Endothelial cell of umbilical vein (primary cell): Measurements from ENCODE around the gene HTRA1. TPM values are rescaled to one million over a fixed set of nuclear protein-coding genes. Genes with fewer than 3 reads are reported as not detected.
A peak's percentile ranks its signal among the peaks of the same experiment; 100 is the strongest.

Experiments used
- BruUV-seq: library from RNA; stranded (reverse); fragments of 400-500 nt; replicated peaks from 2 replicates; lab custom pipeline; 2021; lab: Mats Ljungman, UMichigan
- CTCF ChIA-PET: fragments of 300-600, 350-600 bp; sonication (Branson Sonifier 250); formaldehyde crosslinking; loops from one replicate; lab custom pipeline; 2021; ENCODE audit warnings: antibody characterized with exemption, inconsistent platforms; lab: Charles Lee
- POLR2A ChIA-PET: fragments of 300-600, 350-600 bp; sonication (Branson Sonifier 250); formaldehyde crosslinking; loops from one replicate; lab custom pipeline; 2021; ENCODE audit warnings: antibody characterized with exemption, inconsistent platforms; lab: Charles Lee
- DNase-seq: peaks from one replicate; pipeline ENCODE4 v3.0.0-alpha.2; 2011; ENCODE audit warnings: low read depth, low spot score
- FAIRE-seq: peaks from 2 replicates; lab custom pipeline; 2011; peaks lifted over from hg19 to GRCh38; lab: Jason Lieb, UNC
- H2AFZ ChIP-seq: 2 replicates; pipeline ENCODE4 v1.6.0; 2012; ENCODE audit warnings: low read depth, low read length, control low read depth, inconsistent platforms
- H3K27ac ChIP-seq: 2 replicates; pipeline ENCODE4 v1.5.1; 2011; ENCODE audit warnings: low read depth, mild to moderate bottlenecking, control low read depth, low read length, moderate library complexity; ENCODE audit not compliant: insufficient read depth
- H3K27me3 ChIP-seq, 2 experiments: 2 replicates each; pipeline versions ENCODE4 v1.6.0 to v1.6.1; 2011; ENCODE audit warnings: low read length in 2 of 2, mixed read lengths in 1 of 2; ENCODE audit not compliant: control insufficient read depth in 2 of 2, insufficient read depth in 2 of 2
- H3K36me3 ChIP-seq, 2 experiments: 2 replicates in 1 of 2; 3 replicates in 1 of 2; pipeline ENCODE4 v1.5.1; 2011; ENCODE audit warnings: low read length in 2 of 2, mild to moderate bottlenecking in 1 of 2, moderate library complexity in 1 of 2; ENCODE audit not compliant: control insufficient read depth in 2 of 2, insufficient read depth in 2 of 2; ENCODE audit errors: extremely low read depth in 1 of 2
- H3K4me1 ChIP-seq: 3 replicates; pipeline ENCODE4 v1.5.1; 2011; ENCODE audit warnings: mild to moderate bottlenecking, low read length; ENCODE audit not compliant: control insufficient read depth, insufficient read depth; ENCODE audit errors: extremely low read depth
- H3K4me2 ChIP-seq: 2 replicates; pipeline ENCODE4 v1.6.1; 2011; ENCODE audit warnings: low read length, control low read depth, mixed read lengths; ENCODE audit not compliant: insufficient read depth
- H3K4me3 ChIP-seq, 3 experiments: fragments of 200-600 bp in 1 of 3; sonication (generic), shearing (Covaris generic) in 1 of 3; replicated peaks in 1 of 3; 2 replicates each; pipeline ENCODE4 v1.5.1; 2011 to 2016; ENCODE audit warnings: control low read depth in 3 of 3, low read length in 3 of 3, mild to moderate bottlenecking in 2 of 3, inconsistent platforms in 1 of 3, low read depth in 1 of 3, moderate library complexity in 1 of 3; ENCODE audit not compliant: insufficient read depth in 1 of 3
- H3K79me2 ChIP-seq: 2 replicates; pipeline ENCODE4 v1.6.0; 2012; ENCODE audit warnings: low read length, inconsistent platforms; ENCODE audit not compliant: control insufficient read depth, insufficient read depth
- H3K9ac ChIP-seq: replicated peaks from 2 replicates; pipeline ENCODE3; 2011; ENCODE audit warnings: low read length, control low read depth; ENCODE audit not compliant: insufficient read depth; ENCODE audit errors: extremely low read depth
- H3K9me1 ChIP-seq: replicated peaks from 3 replicates; pipeline ENCODE4 v1.6.0; 2011; ENCODE audit warnings: mild to moderate bottlenecking, low read length; ENCODE audit not compliant: control insufficient read depth, insufficient read depth; ENCODE audit errors: extremely low read depth
- H3K9me3 ChIP-seq: replicated peaks from 2 replicates; pipeline ENCODE4 v1.5.1; 2012; ENCODE audit warnings: low read length, inconsistent platforms; ENCODE audit not compliant: control insufficient read depth, insufficient read depth
- H4K20me1 ChIP-seq: replicated peaks from 2 replicates; pipeline ENCODE3; 2011; ENCODE audit warnings: mild to moderate bottlenecking, low read length; ENCODE audit not compliant: control insufficient read depth, insufficient read depth; ENCODE audit errors: extremely low read depth
- FOS ChIP-seq: IDR thresholded peaks from 2 replicates; pipeline ENCODE4 v1.6.1; 2011; ENCODE audit warnings: mild to moderate bottlenecking, low read length, moderate library complexity, borderline replicate concordance; ENCODE audit not compliant: insufficient read depth
- GATA2 ChIP-seq: IDR thresholded peaks from 2 replicates; pipeline ENCODE4 v1.7.0; 2011; ENCODE audit warnings: low read depth, mild to moderate bottlenecking, moderate library complexity, mixed read lengths, low read length; ENCODE audit not compliant: insufficient read length, insufficient read depth
- JUN ChIP-seq: IDR thresholded peaks from 2 replicates; pipeline ENCODE4 v1.6.1; 2011; ENCODE audit warnings: borderline replicate concordance, low read depth; ENCODE audit not compliant: insufficient read length, insufficient read depth
- MYC ChIP-seq: IDR thresholded peaks from one replicate; pipeline ENCODE4 v1.6.1; 2011; ENCODE audit warnings: mild to moderate bottlenecking, low read depth, low read length
- POLR2A ChIP-seq: IDR thresholded peaks from 2 replicates; pipeline ENCODE4 v1.6.1; 2012; ENCODE audit warnings: low read depth, mild to moderate bottlenecking, control low read depth, low read length
- POLR2AphosphoS5 ChIP-seq: IDR thresholded peaks from 2 replicates; pipeline ENCODE4 v1.6.1; 2012; ENCODE audit warnings: low read depth, mild to moderate bottlenecking, control low read depth, low read length, moderate library complexity; ENCODE audit not compliant: insufficient read depth
- dilution Hi-C: fragments of 300-500 bp; cut with MboI; formaldehyde crosslinking; loops from one replicate; pipeline ENCODE4 v1.15.0; 2019; ENCODE audit warnings: low sequenced_read_pairs; ENCODE audit not compliant: extremely low pct_ligation_motif_present
- intact Hi-C: fragments of 100-400 bp; cut with micrococcal nuclease; formaldehyde crosslinking; loops from one replicate; pipeline ENCODE4 v1.10.0; 2022
- polyA plus RNA-seq, 4 experiments: library from polyadenylated mRNA; depleted of rRNA in 3 of 4; stranded (reverse) in 3 of 4; unstranded in 1 of 4; fragments of >200 nt; gene quantifications; 2 replicates each; pipeline versions ENCODE4 v1.2.1 to v1.2.3, GENCODE V29; 2011 to 2012; ENCODE audit warnings: missing spikeins in 1 of 4
- total RNA-seq: library from RNA; stranded (reverse); gene quantifications from 2 replicates; pipeline ENCODE4 v1.2.3, GENCODE V29; 2021
- TF ChIP-seq, protein P1 (sequence below), 2 donors: IDR thresholded peaks; 1 replicate in 1 of 2; 2 replicates in 1 of 2; pipeline ENCODE4 v1.5.1; 2011; ENCODE audit warnings: low read length in 2 of 2, mild to moderate bottlenecking in 2 of 2, moderate library complexity in 2 of 2, control low read depth in 1 of 2, inconsistent platforms in 1 of 2, low read depth in 1 of 2; ENCODE audit not compliant: insufficient read depth in 1 of 2; ENCODE audit errors: extremely low read depth in 1 of 2
- TF ChIP-seq, protein P2 (sequence below): IDR thresholded peaks from 2 replicates; pipeline ENCODE4 v1.6.1; 2011; ENCODE audit not compliant: insufficient read depth, insufficient read length

The HTRA1 gene
- total and polyA plus RNA-seq, 2 donors (not counting 3 experiments of a cell fraction or from before 2014, with no cell fraction given): 192 to 270 TPM

DNA sequence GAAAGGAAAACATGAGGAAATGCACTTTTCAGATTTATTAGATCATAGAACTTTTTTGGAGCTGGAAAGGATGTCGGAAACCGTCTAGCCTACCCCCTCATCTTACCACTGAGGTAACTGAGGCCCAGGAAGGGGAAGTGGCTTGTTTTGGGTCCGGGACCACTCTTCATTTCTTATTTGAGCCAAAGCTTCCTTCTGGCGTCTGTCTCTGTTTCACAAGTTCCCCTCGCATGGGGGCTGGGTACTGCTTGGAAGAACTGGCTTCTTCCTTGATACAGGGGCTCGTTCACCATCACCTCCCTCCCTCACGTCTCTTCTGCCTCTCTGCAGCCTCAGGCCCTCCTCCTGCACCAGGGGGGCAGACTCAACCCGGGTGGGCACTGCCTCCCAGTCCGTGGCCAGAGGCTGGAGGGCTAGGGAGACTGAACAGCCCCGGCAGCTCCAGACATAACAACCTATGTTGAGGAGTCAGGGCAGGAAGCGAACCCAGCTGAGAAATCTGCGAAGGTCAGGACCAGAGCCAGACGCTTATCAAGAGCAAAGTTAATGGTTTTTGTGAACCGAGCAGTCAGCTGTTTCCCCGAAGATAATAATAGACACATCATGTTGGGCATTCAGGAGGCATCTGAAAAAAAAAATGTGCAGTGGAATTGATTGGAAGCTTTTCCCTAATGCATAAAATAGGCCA lies 12.9 kb downstream of the HTRA1 start:
- ChIA-PET POLR2A (interaction anchor here (0.9 to 2.9 kb wide), 4 partner anchors 21 to 164 kb away, joined by 3 to 15 read pairs (median 3); no protein-coding TSS in a partner anchor), CTCF (interaction anchor here (0.8 to 2.8 kb wide), 11 partner anchors 16 to 206 kb away, joined by 3 to 14 read pairs (median 4); no protein-coding TSS in a partner anchor)
- Histone ChIP-seq H3K9me3 (no peaks in the 10 kb centered on the region), H3K4me1 (peaks cover 42% of the 10 kb centered on the region), H3K9me1 (no peaks in the 10 kb centered on the region), H3K27me3 (no peaks in the 10 kb centered on the region), H3K4me2 (peak overlapping the region; percentile 57), H3K27ac (peak overlapping the region; percentile 97), H4K20me1 (no peaks in the 10 kb centered on the region), H3K79me2 (peaks cover 12% of the 10 kb centered on the region), H3K36me3 (no peaks in the 10 kb centered on the region), H3K9ac (peak overlapping the region; percentile 86), H2AFZ (no peak overlapping the region), H3K4me3 (peak overlapping the region in 2 of 3 experiments; percentile 12 to 41)
- peak; percentile 99 for DNase-seq
- TF ChIP-seq, protein P1, sequence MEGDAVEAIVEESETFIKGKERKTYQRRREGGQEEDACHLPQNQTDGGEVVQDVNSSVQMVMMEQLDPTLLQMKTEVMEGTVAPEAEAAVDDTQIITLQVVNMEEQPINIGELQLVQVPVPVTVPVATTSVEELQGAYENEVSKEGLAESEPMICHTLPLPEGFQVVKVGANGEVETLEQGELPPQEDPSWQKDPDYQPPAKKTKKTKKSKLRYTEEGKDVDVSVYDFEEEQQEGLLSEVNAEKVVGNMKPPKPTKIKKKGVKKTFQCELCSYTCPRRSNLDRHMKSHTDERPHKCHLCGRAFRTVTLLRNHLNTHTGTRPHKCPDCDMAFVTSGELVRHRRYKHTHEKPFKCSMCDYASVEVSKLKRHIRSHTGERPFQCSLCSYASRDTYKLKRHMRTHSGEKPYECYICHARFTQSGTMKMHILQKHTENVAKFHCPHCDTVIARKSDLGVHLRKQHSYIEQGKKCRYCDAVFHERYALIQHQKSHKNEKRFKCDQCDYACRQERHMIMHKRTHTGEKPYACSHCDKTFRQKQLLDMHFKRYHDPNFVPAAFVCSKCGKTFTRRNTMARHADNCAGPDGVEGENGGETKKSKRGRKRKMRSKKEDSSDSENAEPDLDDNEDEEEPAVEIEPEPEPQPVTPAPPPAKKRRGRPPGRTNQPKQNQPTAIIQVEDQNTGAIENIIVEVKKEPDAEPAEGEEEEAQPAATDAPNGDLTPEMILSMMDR (IDR thresholded peaks at IDR 0.05; ENCODE audit: extremely low read depth in 1 of 2, insufficient read depth in 1 of 2, low read depth in 1 of 2, low read length in 2 of 2): no peak
- peak; percentile 60 for TF ChIP-seq JUN
- TF ChIP-seq, protein P2, sequence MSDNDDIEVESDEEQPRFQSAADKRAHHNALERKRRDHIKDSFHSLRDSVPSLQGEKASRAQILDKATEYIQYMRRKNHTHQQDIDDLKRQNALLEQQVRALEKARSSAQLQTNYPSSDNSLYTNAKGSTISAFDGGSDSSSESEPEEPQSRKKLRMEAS: peak; percentile 7
- peak; percentile 91 for TF ChIP-seq POLR2AphosphoS5
- TF ChIP-seq FOS: peak; percentile 34
- TF ChIP-seq GATA2: peak; percentile 91
- peak; percentile 42 for TF ChIP-seq POLR2A
- no peak for TF ChIP-seq MYC
- BruUV-seq: TSS peak; percentile 79
- intact Hi-C loops (loop anchor here (1.0 kb wide), 8 partner anchors 11 to 164 kb away; partner anchors contain the start of gene PLEKHA1), dilution Hi-C loops (no loop called here)
- peak; percentile 92 for FAIRE-seq
